Breast epithelium (tissue), 4 donors: ENCODE data around the gene LONP1. TPM values are rescaled to one million over a fixed set of nuclear protein-coding genes. Genes with fewer than 3 reads are reported as not detected.

Experiments
- DNase-seq, 2 donors: peaks; one replicate each; pipeline ENCODE4 v3.0.0-alpha.2; 2019; ENCODE audit warnings: low spot score in 2 of 2
- H3K27ac ChIP-seq, 2 donors: fragments of 200-600 bp; sonication (generic) in 1 of 2; one replicate each; pipeline ENCODE4 v1.5.1; 2016 to 2019; ENCODE audit warnings: mild to moderate bottlenecking in 1 of 2
- H3K27me3 ChIP-seq, 2 donors: fragments of 200-600 bp; sonication (generic) in 1 of 2; one replicate each; pipeline versions ENCODE4 v1.5.1 to v1.6.0; 2017 to 2019; ENCODE audit warnings: control low read depth in 1 of 2, mild to moderate bottlenecking in 1 of 2
- H3K36me3 ChIP-seq: fragments of 200-600 bp; one replicate; pipeline ENCODE4 v1.5.1; 2019
- H3K4me1 ChIP-seq, 2 donors: fragments of 200-600 bp; sonication (generic); one replicate each; pipeline ENCODE4 v1.5.1; 2016 to 2019; ENCODE audit warnings: control low read depth in 1 of 2
- H3K4me3 ChIP-seq, 3 donors: fragments of 200-600 bp; sonication (generic); 1 replicate in 2 of 3; 2 replicates in 1 of 3; pipeline ENCODE4 v1.5.1; 2016 to 2019; ENCODE audit warnings: mild to moderate bottlenecking in 3 of 3, moderate library complexity in 2 of 3
- H3K9me3 ChIP-seq, 2 donors: fragments of 200-600 bp; sonication (generic) in 1 of 2; one replicate each; pipeline ENCODE4 v1.5.1; 2016 to 2019; ENCODE audit warnings: control low read depth in 1 of 2
- CTCF ChIP-seq, 3 donors: fragments of 450-650 bp; IDR thresholded peaks; one replicate each; pipeline ENCODE4 v1.5.1; 2016 to 2017; ENCODE audit warnings: antibody characterized with exemption in 3 of 3, mild to moderate bottlenecking in 3 of 3, moderate library complexity in 3 of 3
- POLR2A ChIP-seq: fragments of 450-650 bp; IDR thresholded peaks from one replicate; pipeline ENCODE4 v1.6.1; 2016; ENCODE audit warnings: antibody characterized with exemption, mild to moderate bottlenecking, moderate library complexity
- POLR2AphosphoS5 ChIP-seq, 3 donors: sonication (generic); formaldehyde crosslinking; IDR thresholded peaks; one replicate each; pipeline ENCODE4 v1.6.1; 2017; ENCODE audit warnings: antibody characterized with exemption in 3 of 3
- intact Hi-C: fragments of 100-400 bp; cut with DNase I; formaldehyde crosslinking; loops from one replicate; pipeline ENCODE4 v1.15.1; 2023; ENCODE audit warnings: low total_unique reads
- total RNA-seq, 3 donors: library from RNA; depleted of rRNA; stranded (reverse); fragments of >200 nt; gene quantifications; one replicate each; pipeline ENCODE4 v1.1.0, GENCODE V29; 2016

LONP1 gene
- total RNA-seq, 3 donors from 2014 or later = 48.1 to 66.2 (median 60.6) TPM

DNA sequence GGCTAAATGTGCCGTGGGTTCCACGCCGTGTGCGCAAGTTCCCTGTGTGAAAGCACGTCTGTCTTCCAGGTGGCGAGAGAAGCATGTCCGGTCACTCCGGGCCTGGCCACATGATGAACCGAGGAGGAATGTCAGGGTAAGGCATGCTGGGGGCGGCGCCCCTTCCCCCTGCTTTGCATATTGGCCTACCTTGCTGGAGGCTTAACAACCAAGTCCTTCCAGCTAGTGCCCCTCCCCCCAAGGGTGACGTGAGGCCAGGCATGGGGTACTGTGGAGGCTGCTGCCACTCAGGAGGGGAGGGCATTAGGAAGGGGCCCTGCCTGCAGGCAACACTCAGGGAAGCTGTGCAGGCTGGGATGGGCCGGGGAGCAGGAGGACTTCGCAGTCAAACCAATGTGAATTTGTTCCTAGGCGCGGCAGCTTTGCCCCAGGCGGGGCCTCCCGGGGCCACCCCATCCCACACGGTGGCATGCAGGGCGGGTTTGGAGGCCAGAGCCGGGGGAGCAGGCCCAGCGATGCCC is 52.1 kb downstream of the LONP1 start:
- intact Hi-C loops = no loop called here
- no peak for DNase-seq

DNA sequence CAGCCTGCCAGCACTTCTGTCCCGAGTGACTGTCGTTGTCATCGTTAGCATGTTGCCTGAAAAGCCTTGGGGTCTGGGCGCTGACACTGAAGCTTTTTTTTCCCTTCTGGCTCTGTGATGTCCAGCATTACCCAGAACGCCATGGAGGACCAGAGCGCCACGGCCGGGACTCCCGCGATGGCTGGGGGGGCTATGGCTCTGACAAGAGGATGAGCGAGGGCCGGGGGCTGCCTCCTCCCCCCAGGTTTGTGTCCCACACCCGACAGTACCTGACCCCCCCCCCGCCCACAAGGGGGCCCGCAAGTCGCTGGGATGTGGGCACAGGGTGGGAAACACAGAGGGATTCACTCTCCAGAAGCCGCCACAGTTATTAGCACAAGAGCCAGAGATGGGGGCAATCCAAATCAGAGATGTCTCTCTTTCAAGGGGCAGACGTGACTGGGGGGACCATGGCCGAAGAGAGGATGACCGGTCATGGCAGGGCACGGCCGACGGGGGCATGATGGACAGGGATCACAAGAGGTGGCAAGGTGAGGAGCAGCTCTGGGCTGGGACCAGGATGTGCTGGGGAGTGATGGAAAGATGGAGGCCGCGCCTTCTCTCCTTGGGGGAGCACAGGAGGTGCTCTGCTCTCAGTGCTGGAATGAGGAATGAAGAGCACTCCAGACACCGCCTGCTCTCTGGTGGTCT is 52.9 kb downstream of the LONP1 start:
- H3K27me3 ChIP-seq = no peaks in the 10 kb centered on the region
- no peaks in the 10 kb centered on the region for H3K4me1 ChIP-seq
- no peak for TF ChIP-seq POLR2AphosphoS5 (IDR thresholded peaks at IDR 0.05)
- no peak for TF ChIP-seq POLR2A
- no peak for TF ChIP-seq CTCF (IDR thresholded peaks at IDR 0.05)
- H3K4me3 ChIP-seq = no peak overlapping the region
- intact Hi-C loops = no loop called here
- peaks cover 10% of the 10 kb centered on the region for H3K36me3 ChIP-seq
- H3K9me3 ChIP-seq = no peaks in the 10 kb centered on the region
- DNase-seq = no peak
- no peak overlapping the region for H3K27ac ChIP-seq

More for the DNA sequence above, 52.1 kb downstream of the LONP1 start:
- Histone ChIP-seq H3K36me3 (peaks cover 10% of the 10 kb centered on the region), H3K9me3 (no peaks in the 10 kb centered on the region), H3K4me3 (no peak overlapping the region), H3K4me1 (no peaks in the 10 kb centered on the region), H3K27ac (no peak overlapping the region), H3K27me3 (no peaks in the 10 kb centered on the region)
- TF ChIP-seq POLR2A = no peak
- no peak for TF ChIP-seq POLR2AphosphoS5 (IDR thresholded peaks at IDR 0.05)
- TF ChIP-seq CTCF (IDR thresholded peaks at IDR 0.05) = no peak

- H3K36me3 ChIP-seq = peaks cover 10% of the 10 kb centered on the region
- H3K27ac ChIP-seq = no peak overlapping the region
- intact Hi-C loops = no loop called here
- no peak overlapping the region for H3K4me3 ChIP-seq
- TF ChIP-seq CTCF (IDR thresholded peaks at IDR 0.05) = no peak
- TF ChIP-seq POLR2A = no peak
- TF ChIP-seq POLR2AphosphoS5 (IDR thresholded peaks at IDR 0.05) = no peak
- H3K4me1 ChIP-seq = no peaks in the 10 kb centered on the region
- no peaks in the 10 kb centered on the region for H3K9me3 ChIP-seq
- H3K27me3 ChIP-seq = no peaks in the 10 kb centered on the region
- DNase-seq = no peak
Measured at GRCh38 chr19:5665781-5666513, 54.0 kb downstream of the LONP1 start.

DNA sequence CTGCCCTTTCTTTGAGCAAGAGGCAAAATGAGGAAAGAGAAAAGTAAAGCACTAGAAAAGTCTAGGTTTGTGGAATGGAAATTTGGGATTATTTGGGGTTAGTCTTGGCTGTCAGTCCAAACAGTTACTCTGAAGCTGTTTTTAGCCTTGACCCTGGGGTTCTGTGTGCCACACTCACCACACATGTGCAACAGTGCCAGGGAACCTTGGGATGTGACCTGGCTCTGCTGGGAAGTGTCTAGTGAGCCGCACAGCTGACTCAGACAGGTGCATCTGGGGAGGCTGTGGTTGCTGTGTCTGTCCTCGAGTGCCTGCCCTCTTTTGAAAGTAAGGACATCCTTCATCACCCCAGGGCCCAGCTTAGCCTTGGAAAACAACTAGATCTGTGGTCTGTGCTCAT is 55.4 kb downstream of the LONP1 start:
- Histone ChIP-seq H3K27ac (no peak overlapping the region), H3K4me1 (no peaks in the 10 kb centered on the region), H3K9me3 (no peaks in the 10 kb centered on the region), H3K27me3 (no peaks in the 10 kb centered on the region), H3K36me3 (peaks cover 10% of the 10 kb centered on the region), H3K4me3 (no peak overlapping the region)
- DNase-seq = no peak
- intact Hi-C loops = no loop called here
- TF ChIP-seq POLR2A (no peak), POLR2AphosphoS5 (IDR thresholded peaks at IDR 0.05) (no peak), CTCF (IDR thresholded peaks at IDR 0.05) (no peak)

DNA sequence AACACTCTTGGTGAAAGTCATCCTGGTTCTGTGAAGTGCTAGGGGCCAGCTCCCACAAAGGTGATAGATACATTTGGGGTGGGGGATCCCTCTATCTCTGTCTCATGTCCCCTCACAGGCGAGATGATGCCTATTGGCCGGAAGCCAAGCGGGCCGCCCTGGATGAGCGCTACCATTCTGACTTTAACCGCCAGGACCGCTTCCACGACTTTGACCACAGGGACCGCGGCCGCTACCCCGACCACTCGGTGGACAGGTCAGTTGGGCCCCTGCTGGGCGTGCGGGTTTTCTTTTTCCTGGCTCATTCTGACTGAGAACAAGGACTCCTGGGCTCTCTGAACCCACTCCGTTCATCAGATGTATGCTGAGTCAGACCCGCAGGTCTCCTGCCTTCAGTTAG is 56.0 kb downstream of the LONP1 start:
- H3K9me3 ChIP-seq = no peaks in the 10 kb centered on the region
- no peak for TF ChIP-seq POLR2AphosphoS5 (IDR thresholded peaks at IDR 0.05)
- no peak for TF ChIP-seq POLR2A
- TF ChIP-seq CTCF (IDR thresholded peaks at IDR 0.05) = no peak
- no peak for DNase-seq
- H3K36me3 ChIP-seq = peaks cover 10% of the 10 kb centered on the region
- intact Hi-C loops = no loop called here
- no peaks in the 10 kb centered on the region for H3K27me3 ChIP-seq
- no peak overlapping the region for H3K4me3 ChIP-seq
- no peak overlapping the region for H3K27ac ChIP-seq
- no peaks in the 10 kb centered on the region for H3K4me1 ChIP-seq
